ENCODE results near the gene PROZ. TPM values are rescaled to one million over a fixed set of nuclear protein-coding genes. Genes with fewer than 3 reads are reported as not detected.

The PROZ gene
- polyA plus RNA-seq, 1 experiment = not detected

DNA sequence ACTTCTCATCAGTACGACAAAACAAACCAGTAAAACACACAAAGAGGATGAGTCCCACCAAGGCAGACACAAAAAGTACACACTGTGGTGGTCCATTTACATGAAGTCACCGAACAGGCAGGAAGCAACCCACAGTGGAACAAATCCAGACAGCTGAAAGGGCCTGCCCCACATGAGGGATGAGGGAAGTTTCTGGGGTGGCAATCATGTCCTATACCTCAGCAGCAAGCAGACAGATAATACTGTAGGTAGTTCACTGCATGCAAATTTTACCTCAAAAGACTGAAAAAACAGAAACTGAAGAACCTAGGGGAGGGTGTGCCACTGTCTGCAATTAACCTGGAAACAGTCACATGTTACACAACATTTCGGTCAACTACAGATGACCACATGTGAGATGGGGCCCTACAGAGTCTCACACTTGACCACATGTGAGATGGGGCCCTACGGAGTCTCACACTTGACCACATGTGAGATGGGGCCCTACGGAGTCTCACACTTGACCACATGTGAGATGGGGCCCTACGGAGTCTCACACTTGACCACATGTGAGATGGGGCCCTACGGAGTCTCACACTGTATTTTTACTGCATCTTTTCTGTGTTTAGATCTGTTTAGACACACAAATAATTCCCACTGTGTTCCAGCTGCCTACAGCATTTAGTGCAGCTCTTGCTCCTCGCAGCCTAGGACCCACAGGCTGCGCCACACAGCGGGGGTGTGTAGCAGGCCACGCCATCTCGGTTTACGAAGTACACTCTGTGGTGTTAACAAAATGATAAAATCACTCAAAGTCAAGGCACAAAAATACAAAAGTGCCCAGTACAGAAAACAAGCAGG is 27.8 kb downstream of the PROZ start:
- TF ChIP-seq, protein P1, sequence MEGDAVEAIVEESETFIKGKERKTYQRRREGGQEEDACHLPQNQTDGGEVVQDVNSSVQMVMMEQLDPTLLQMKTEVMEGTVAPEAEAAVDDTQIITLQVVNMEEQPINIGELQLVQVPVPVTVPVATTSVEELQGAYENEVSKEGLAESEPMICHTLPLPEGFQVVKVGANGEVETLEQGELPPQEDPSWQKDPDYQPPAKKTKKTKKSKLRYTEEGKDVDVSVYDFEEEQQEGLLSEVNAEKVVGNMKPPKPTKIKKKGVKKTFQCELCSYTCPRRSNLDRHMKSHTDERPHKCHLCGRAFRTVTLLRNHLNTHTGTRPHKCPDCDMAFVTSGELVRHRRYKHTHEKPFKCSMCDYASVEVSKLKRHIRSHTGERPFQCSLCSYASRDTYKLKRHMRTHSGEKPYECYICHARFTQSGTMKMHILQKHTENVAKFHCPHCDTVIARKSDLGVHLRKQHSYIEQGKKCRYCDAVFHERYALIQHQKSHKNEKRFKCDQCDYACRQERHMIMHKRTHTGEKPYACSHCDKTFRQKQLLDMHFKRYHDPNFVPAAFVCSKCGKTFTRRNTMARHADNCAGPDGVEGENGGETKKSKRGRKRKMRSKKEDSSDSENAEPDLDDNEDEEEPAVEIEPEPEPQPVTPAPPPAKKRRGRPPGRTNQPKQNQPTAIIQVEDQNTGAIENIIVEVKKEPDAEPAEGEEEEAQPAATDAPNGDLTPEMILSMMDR (IDR thresholded peaks at IDR 0.05; ENCODE audit: insufficient read depth, low read depth, low read length) = no peak
- DNase-seq (ENCODE audit: low read depth) = no peak
- Histone ChIP-seq H3K36me3 (ENCODE audit: control insufficient read depth, insufficient read depth, low read length) (peaks cover 10% of the 10 kb centered on the region), H3K4me3 (ENCODE audit: low read depth, low read length) (no peak overlapping the region), H3K27me3 (ENCODE audit: control insufficient read depth, insufficient read depth, low read length) (no peaks in the 10 kb centered on the region)
- ChIA-PET CTCF (no interaction called here), POLR2A (no interaction called here)

DNA sequence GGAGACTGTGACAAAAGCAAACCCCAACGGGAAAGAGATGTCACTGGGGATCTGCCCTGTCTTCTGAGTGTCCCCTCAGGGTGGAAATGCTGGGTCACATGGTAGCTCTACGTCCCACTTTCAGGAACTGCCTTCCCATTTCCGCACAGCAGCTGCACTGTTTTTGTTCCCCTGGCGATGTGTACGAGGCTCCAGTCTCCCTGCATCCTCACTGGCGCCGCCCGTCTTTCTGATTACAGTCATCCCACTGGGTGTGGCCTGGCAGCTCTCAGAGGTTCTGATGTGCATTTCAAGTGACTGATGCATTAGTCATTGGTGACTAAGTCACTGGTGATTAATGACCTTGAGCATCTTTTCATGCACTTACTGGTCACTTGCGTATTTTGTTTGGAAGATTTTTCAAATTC is 28.8 kb downstream of the PROZ start:
- Histone ChIP-seq H3K36me3 (ENCODE audit: control insufficient read depth, insufficient read depth, low read length) (peaks cover 8% of the 10 kb centered on the region), H3K4me3 (ENCODE audit: low read depth, low read length) (peak overlapping the region; percentile 25), H3K27me3 (ENCODE audit: control insufficient read depth, insufficient read depth, low read length) (no peaks in the 10 kb centered on the region)
- TF ChIP-seq, protein P1 (IDR thresholded peaks at IDR 0.05; ENCODE audit: insufficient read depth, low read depth, low read length) = peak; percentile 26; the same call in 1 of the 2 replicates
- ChIA-PET POLR2A (no interaction called here), CTCF (interaction anchor here (1.2 kb wide), 1 partner anchor 11 kb away, joined by 3 read pairs; no protein-coding TSS in a partner anchor)
- DNase-seq (ENCODE audit: low read depth) = peak; percentile 99

DNA sequence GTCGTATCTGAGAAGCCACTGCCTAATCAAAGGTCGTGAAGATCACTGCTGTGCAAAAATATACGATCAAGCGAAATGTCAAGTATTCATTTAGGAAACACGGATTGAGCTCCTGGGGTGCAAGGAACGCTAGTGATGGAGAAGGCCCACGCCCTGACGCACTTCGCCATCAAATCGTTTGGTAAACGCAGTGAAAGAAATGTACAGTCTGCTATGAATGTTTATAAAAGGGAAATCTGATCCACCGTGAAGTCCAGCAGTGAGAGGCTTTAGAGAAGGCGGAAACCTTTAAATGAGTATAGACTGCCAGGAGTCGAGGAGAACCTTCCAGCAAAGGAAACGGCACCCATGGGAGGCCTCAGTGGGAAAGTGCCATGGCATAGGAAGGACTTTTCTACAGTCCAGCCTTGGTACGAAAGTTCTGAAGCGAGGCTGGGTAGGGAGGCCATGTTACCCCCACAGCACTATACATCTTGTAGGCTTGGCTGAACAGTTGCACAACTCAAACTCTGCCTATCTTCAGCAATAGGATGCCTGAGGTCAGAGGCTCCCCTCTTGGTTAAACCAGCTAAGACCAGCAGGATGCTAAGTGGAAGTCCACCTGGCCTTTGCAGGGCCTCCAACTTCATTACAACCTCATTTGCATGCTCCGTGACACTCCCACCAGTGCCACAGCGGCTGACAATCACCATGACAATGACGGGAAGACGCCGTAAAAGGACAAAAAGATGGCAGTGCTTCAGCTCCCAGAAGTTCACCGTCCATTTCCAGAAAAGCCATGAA is 29.6 kb downstream of the PROZ start:
- Histone ChIP-seq H3K4me3 (ENCODE audit: low read depth, low read length) (no peak overlapping the region), H3K27me3 (ENCODE audit: control insufficient read depth, insufficient read depth, low read length) (no peaks in the 10 kb centered on the region), H3K36me3 (ENCODE audit: control insufficient read depth, insufficient read depth, low read length) (peaks cover 8% of the 10 kb centered on the region)
- CTCF ChIA-PET = interaction anchor here (1.2 kb wide), 1 partner anchor 10 kb away, joined by 3 read pairs; no protein-coding TSS in a partner anchor
- TF ChIP-seq, protein P1 (IDR thresholded peaks at IDR 0.05; ENCODE audit: insufficient read depth, low read depth, low read length) = no peak
- POLR2A ChIA-PET = no interaction called here
- no peak for DNase-seq (ENCODE audit: low read depth)

DNA sequence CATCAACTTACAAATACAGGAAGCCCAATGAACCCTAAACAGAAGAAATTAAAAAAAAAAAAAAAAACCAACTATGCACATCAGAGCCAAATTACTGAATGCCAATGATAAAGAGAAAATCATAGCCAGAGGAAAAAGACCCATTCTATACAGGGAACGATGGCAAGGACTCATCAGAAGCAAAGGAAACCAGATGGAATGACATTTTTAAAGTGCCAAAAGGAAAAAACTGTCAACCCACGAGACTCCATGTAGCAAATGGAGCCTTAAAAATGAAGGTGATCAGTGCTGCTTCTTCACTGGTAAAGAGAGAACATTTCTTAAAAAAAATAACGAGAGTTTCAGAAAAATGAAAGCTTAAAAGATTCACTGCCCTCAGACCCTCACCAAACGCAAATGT is 31.7 kb downstream of the PROZ start:
- DNase-seq (ENCODE audit: low read depth) = no peak
- CTCF ChIA-PET = no interaction called here
- POLR2A ChIA-PET = no interaction called here
- Histone ChIP-seq H3K36me3 (ENCODE audit: control insufficient read depth, insufficient read depth, low read length) (peaks cover 10% of the 10 kb centered on the region), H3K27me3 (ENCODE audit: control insufficient read depth, insufficient read depth, low read length) (no peaks in the 10 kb centered on the region), H3K4me3 (ENCODE audit: low read depth, low read length) (no peak overlapping the region)
- TF ChIP-seq, protein P1 (IDR thresholded peaks at IDR 0.05; ENCODE audit: insufficient read depth, low read depth, low read length) = no peak

DNA sequence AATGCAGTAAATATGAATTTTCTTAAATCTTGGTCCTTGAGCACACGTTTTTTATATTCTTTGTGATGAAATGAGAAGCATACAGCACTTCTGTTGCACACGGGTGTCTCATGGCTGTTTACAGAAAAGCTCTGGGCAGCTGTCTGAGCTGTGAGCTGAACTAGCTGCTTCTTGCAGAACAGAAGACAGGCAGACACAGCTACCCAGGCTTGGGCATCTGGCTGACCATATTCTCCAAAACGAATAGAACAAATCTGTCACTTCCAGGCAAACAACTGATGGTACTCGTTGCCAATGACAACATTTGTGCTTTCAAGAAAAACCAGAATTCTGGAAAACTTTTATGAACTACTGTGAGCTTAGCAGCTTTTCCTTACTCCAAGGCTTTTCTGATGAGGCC is 33.8 kb downstream of the PROZ start:
- POLR2A ChIA-PET = no interaction called here
- CTCF ChIA-PET = interaction anchor here (0.8 kb wide), 1 partner anchor 163 kb away, joined by 3 read pairs; no protein-coding TSS in a partner anchor
- Histone ChIP-seq H3K27me3 (ENCODE audit: control insufficient read depth, insufficient read depth, low read length) (no peaks in the 10 kb centered on the region), H3K4me3 (ENCODE audit: low read depth, low read length) (no peak overlapping the region), H3K36me3 (ENCODE audit: control insufficient read depth, insufficient read depth, low read length) (peaks cover 16% of the 10 kb centered on the region)
- DNase-seq (ENCODE audit: low read depth) = no peak
- TF ChIP-seq, protein P1 (IDR thresholded peaks at IDR 0.05; ENCODE audit: insufficient read depth, low read depth, low read length) = no peak
